HG02571 (cell line): ENCODE results near the gene RSPO4.
"Not testable (repeated sequence)": the region's sequence is repeated elsewhere in the genome, so short reads cannot be mapped to it uniquely, and the experiment has no call there.

Source experiments
- ATAC-seq: cut with Tn5 transposase; IDR thresholded peaks from one replicate; pipeline ENCODE4 v1.9.1; 2021; ENCODE audit warnings: mild to moderate bottlenecking, moderate library complexity; ENCODE audit not compliant: unreplicated experiment

The RSPO4 gene

GRCh38 chr20:1005452-1006027 is 3.4 kb upstream of the RSPO4 start:
- no peak for ATAC-seq

DNA sequence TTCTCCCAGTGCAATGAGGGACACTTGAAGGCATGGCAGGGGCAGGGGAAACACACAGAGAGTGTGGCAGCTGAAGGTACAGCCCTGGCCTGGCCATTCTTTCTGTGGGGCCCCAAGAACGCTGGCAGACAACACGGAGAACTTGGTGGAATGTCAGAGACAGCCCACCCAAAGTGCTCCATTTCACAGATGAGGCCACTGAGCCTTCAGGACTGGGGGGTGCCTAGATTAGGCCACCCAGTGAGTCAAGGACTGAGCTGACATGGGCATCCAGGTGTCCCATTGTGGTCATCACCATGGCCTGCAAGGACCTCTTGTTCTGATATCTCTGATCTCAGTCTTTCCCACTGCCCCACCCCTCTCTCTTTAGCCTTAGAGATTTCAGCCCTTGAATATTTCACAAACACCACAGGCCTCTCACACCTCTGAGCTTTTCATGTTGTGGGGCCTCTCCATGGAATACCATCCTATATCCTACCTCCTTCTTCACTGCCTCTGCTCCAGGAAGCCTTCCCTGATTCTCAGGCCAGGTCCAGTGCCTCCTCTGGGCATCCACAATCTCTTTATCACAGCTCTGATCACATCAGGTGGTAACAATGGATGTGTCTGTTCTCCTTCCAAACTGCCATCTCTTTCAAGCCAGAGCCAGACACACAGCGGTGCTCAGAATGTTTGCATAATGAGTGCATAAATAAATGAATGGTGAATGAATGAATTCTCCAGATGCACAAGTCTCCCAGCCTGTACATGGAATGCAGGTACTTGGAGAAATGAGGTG is 2.0 kb upstream of the RSPO4 start:
- ATAC-seq = no peak

- ATAC-seq = no peak
These were observed 811 bp upstream of the RSPO4 start for GRCh38 chr20:1002682-1003561.

DNA sequence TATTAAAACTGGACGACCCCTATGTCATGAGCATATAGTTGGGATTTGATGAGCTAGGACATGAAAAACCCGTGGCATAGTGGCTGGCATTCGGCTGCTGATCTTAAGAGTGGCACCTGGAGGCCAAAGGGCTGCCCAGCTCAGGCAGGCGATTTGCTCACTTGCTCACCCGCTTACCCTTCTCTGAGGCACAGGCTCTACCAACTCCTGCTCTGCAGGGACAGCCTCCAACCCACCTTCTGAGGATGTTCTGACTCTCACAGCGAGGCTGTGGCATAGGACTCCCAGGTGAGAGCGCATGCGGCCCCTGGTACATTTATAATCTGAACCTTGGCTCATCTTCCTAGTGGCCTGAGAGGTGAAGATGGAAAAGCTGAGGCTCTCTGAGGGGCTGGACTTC is 995 bp downstream of the RSPO4 start:
- no peak for ATAC-seq

- no peak for ATAC-seq
These were observed 3.8 kb downstream of the RSPO4 start for GRCh38 chr20:998231-998830.

DNA sequence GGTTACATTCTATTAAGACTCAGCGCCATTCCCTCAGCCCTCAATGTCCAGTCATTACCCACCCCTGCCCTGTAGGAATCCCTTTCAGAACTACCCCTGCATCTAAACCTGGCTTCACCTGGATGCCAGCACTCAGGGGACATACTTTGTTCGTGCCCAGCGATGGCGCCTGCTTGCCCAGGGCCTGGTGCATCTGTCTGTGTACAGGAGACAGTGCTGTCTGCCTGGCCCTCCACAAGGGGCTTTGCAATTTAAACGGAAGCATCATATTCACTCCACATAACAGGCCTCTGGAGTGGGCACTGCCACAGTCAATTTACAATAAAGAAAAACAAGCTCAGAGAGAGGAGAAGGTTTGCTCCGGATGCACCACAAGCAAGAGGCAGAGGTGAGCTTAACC is 4.6 kb downstream of the RSPO4 start:
- no peak for ATAC-seq

DNA sequence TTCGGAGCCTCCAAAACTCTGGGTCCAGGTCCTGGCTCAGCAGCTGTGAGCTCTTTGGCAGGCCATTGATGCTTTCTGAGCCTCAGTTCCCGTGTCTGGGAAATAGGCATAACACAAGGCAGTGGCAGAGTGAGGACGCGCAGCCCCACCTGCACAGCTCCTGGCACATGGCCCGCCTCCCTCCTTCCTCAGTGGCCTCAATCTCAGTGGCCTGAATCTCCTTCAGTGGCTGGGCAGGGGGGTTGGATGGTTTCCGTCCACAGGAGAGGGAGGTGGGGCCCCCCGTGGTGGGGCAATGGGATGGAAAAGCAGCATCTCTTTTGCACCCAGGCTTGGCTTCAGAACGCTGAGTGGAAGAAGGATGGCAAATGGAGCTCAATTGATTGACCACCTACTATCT is 5.1 kb downstream of the RSPO4 start:
- no peak for ATAC-seq

DNA sequence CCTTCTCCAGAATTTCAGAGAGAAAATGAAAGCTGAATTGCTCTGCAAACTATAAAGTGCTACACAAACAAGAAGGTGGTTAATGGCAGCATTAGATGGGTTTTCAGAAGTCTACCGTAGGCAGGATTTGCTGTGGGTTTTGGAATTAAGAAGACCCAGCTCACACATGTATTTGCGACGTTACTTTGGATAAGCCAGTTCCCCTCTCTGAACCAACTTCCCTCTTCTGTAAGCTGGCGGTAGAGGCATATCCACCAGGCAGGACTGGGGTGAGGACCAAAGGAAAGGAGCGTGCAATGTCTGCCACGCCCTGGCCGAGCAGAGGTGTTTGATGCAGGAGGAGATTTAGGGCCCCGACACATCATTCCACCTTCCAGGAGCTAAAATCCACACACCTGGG is 6.9 kb downstream of the RSPO4 start:
- no peak for ATAC-seq

GRCh38 chr20:992801-993535 is 9.1 kb downstream of the RSPO4 start:
- ATAC-seq = no peak

GRCh38 chr20:991850-992249 is 10.3 kb downstream of the RSPO4 start:
- no peak for ATAC-seq

- no peak for ATAC-seq
These were observed 11.7 kb downstream of the RSPO4 start for GRCh38 chr20:990293-990959.

DNA sequence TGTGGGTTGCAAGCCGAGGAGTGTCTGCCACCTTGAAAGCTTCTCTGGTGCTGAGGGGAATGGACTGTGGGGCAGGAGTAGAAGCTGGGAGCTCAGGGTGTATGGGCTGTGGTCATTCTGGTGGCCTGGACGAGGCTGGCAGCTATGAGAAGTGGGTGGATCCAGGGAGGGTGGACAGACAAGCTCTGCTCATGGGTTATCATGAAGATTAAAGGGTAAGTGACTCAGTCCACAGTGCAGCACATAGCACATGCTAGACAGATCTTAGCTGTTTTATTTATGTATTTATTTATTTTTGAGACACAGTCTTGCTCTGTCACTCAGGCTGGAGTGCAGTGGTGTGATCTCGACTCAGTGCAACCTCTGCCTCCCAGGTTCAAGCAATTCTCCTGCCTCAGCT is 13.8 kb downstream of the RSPO4 start:
- no peak for ATAC-seq

DNA sequence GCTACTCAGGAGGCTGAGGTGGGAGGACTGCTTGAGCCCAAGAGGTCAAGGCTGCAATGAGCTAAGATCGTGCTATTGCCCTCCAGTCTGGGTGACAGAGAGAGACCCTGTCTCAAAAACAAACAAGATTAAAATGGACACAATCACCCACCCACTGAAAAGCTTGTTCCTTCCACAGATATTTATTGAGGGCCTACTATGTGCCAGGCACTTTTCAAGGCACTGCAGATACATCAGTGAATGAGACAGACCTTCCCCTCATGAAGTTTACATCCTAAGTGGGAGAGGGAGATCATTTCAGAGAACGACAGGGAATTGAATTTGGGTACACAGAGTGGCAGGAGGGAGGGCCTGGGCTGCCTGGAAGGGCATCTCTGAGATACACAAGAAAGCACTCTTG is 14.4 kb downstream of the RSPO4 start:
- no peak for ATAC-seq

GRCh38 chr20:986733-987355 is 15.3 kb downstream of the RSPO4 start:
- ATAC-seq = no peak

DNA sequence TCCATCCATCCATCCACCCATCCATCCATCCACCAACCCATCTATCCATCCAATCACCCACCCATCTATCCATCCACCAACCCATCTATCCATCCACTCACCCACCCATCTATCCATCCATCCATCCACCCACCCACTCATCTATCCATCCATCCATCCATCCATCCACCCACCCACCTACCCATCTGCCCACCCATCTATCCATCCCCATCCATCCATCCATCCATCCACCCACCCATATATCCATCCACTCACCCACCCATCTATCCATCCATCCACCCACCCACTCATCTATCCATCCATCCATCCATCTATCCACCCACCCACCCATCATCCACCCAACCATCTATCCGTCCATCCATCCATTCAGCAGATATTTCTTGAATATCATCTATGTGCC is 17.1 kb downstream of the RSPO4 start:
- ATAC-seq = not testable (repeated sequence)

GRCh38 chr20:982754-983153 is 19.4 kb downstream of the RSPO4 start:
- no peak for ATAC-seq

- no peak for ATAC-seq
These were observed 25.1 kb downstream of the RSPO4 start for GRCh38 chr20:977021-977420.

- ATAC-seq = no peak
These were observed 26.1 kb downstream of the RSPO4 start for GRCh38 chr20:976033-976432.

DNA sequence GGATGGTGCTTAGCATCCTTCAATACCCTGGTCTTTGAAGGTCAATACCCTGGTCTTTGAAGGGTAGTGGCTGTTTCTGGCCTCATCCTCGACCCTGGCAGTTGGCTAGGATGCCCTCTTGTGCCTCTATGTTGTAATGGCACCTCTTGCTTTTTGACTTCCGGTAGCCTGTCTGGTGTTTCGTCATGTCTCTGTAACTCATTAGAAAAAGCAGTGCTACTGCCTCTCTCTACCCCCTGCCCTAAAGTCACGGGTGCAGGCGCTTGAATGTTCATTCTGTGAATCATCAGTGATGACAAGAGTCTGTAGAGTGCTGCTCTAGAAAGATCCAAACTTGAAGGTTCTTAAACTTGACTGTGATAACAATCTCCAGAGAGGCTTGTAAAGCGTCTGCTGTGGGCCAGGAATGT is 28.3 kb downstream of the RSPO4 start:
- ATAC-seq = no peak

- no peak for ATAC-seq
These were observed 29.9 kb downstream of the RSPO4 start for GRCh38 chr20:972256-972655.
